Gastroesophageal sphincter (tissue), 3 donors: ENCODE results near the gene ROR2.

Experiments used
- CTCF ChIP-seq, 4 experiments: fragments of 200-600 bp in 2 of 4; fragments of 450-650 bp in 2 of 4; sonication (generic) in 1 of 4; IDR thresholded peaks; one replicate each; pipeline ENCODE4 v1.5.1; 2017 to 2019; ENCODE audit warnings: antibody characterized with exemption in 4 of 4, mild to moderate bottlenecking in 2 of 4, moderate library complexity in 2 of 4
- EP300 ChIP-seq: sonication (generic); formaldehyde crosslinking; IDR thresholded peaks from one replicate; pipeline ENCODE4 v1.6.1; 2017; ENCODE audit warnings: antibody characterized with exemption, mild to moderate bottlenecking
- POLR2A ChIP-seq, 2 donors: fragments of 450-650 bp; IDR thresholded peaks; one replicate each; pipeline ENCODE4 v1.6.1; 2017; ENCODE audit warnings: antibody characterized with exemption in 2 of 2, mild to moderate bottlenecking in 2 of 2, moderate library complexity in 1 of 2

GRCh38 chr9:91657501-91657900 is 292.5 kb downstream of the ROR2 start:
- TF ChIP-seq CTCF (IDR thresholded peaks at IDR 0.05) = no peak
- TF ChIP-seq EP300 = no peak
- TF ChIP-seq POLR2A (IDR thresholded peaks at IDR 0.05) = no peak
